Mesothelial cell of epicardium (in vitro differentiated cells): ENCODE measurements around the gene RPL3. TPM values are rescaled to one million over a fixed set of nuclear protein-coding genes. Genes with fewer than 3 reads are reported as not detected.
A peak's percentile ranks its signal among the peaks of the same experiment; 100 is the strongest.

ENCODE experiments used
- DNase-seq, 2 experiments: peaks; one replicate each; pipeline ENCODE4 v3.0.0; 2021; ENCODE audit warnings: low spot score in 2 of 2; ENCODE audit not compliant: unreplicated experiment in 2 of 2
- H3K27ac Mint-ChIP-seq: 2 replicates; pipeline ENCODE4 v1.8.0; 2021; ENCODE audit warnings: mixed read lengths
- H3K27me3 Mint-ChIP-seq: 2 replicates; pipeline ENCODE4 v1.8.0; 2021; ENCODE audit warnings: low read depth, mixed read lengths
- H3K36me3 Mint-ChIP-seq: 2 replicates; pipeline ENCODE4 v1.8.0; 2021; ENCODE audit warnings: mixed read lengths
- H3K4me1 Mint-ChIP-seq: 2 replicates; pipeline ENCODE4 v1.8.0; 2021; ENCODE audit warnings: mixed read lengths
- H3K4me3 Mint-ChIP-seq: 2 replicates; pipeline ENCODE4 v1.8.0; 2021; ENCODE audit warnings: mild to moderate bottlenecking, moderate library complexity, mixed read lengths
- H3K9me3 Mint-ChIP-seq: 2 replicates; pipeline ENCODE4 v1.8.0; 2021; ENCODE audit warnings: mixed read lengths
- total RNA-seq: library from RNA; stranded (reverse); gene quantifications from 3 replicates; pipeline ENCODE4 v1.2.1, GENCODE V29; 2021
- TF ChIP-seq, protein P1 (sequence below): fragments of 200-600 bp; sonication (generic); IDR thresholded peaks from one replicate; pipeline ENCODE4 v1.5.0; 2021; ENCODE audit warnings: antibody characterized with exemption; ENCODE audit not compliant: unreplicated experiment

Gene RPL3
- total RNA-seq, 1 donor from 2014 or later = 2,423 TPM

DNA sequence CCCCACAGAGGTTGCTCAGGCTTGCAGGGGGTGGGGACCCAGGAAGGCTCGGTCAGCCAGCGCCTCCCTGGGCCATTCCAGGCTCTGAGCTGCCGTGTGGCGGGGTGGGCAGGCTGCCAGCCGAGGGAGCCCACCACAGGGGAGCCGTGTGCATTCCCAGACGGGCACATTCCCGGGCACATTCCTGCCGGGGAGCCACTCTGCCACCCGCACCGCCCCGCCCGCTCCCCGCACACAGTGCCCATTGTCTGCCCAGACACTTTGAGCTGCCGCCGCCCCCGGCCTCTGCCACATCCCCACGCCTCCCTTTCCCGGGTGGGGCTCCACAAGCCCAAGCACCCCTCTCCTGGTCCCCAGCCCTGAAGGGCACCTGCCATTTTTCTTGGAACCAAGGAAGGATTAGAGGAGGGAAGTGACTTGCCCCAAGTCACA is 27.4 kb downstream of the RPL3 start:
- no peaks in the 10 kb centered on the region for H3K27me3 Mint-ChIP-seq
- H3K4me1 Mint-ChIP-seq = peaks cover 63% of the 10 kb centered on the region

DNA sequence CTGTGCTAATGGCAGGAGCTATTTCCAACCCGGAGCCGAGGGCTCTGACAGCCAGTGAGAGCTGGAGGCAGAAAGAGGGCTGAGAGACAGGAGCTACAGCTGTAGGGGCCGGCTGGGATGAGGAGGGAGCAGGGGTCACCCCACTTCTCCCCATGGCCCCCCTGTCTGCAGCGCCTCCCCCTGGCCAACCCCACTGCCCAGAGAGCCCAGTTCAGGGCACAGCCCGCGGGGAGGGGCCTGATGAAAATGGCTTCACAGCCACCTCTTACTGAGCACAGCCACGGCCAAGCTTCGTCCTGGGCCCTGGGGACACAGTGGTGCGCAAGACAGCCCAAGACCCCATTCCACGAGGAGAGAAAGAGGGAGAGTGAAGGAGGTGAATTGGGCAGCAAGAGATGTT is 27.9 kb downstream of the RPL3 start:
- TF ChIP-seq, protein P1, sequence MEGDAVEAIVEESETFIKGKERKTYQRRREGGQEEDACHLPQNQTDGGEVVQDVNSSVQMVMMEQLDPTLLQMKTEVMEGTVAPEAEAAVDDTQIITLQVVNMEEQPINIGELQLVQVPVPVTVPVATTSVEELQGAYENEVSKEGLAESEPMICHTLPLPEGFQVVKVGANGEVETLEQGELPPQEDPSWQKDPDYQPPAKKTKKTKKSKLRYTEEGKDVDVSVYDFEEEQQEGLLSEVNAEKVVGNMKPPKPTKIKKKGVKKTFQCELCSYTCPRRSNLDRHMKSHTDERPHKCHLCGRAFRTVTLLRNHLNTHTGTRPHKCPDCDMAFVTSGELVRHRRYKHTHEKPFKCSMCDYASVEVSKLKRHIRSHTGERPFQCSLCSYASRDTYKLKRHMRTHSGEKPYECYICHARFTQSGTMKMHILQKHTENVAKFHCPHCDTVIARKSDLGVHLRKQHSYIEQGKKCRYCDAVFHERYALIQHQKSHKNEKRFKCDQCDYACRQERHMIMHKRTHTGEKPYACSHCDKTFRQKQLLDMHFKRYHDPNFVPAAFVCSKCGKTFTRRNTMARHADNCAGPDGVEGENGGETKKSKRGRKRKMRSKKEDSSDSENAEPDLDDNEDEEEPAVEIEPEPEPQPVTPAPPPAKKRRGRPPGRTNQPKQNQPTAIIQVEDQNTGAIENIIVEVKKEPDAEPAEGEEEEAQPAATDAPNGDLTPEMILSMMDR = no peak
- no peaks in the 10 kb centered on the region for H3K36me3 Mint-ChIP-seq
- H3K27ac Mint-ChIP-seq = peak overlapping the region; percentile 88
- no peaks in the 10 kb centered on the region for H3K27me3 Mint-ChIP-seq
- no peak overlapping the region for H3K4me3 Mint-ChIP-seq
- no peaks in the 10 kb centered on the region for H3K9me3 Mint-ChIP-seq
- peaks cover 62% of the 10 kb centered on the region for H3K4me1 Mint-ChIP-seq
- no peak for DNase-seq

More for the DNA sequence above, 27.4 kb downstream of the RPL3 start:
- Mint-ChIP-seq H3K36me3 (no peaks in the 10 kb centered on the region), H3K4me3 (no peak overlapping the region), H3K9me3 (no peaks in the 10 kb centered on the region), H3K27ac (peak overlapping the region; percentile 92)
- TF ChIP-seq, protein P1 = no peak
- no peak for DNase-seq

DNA sequence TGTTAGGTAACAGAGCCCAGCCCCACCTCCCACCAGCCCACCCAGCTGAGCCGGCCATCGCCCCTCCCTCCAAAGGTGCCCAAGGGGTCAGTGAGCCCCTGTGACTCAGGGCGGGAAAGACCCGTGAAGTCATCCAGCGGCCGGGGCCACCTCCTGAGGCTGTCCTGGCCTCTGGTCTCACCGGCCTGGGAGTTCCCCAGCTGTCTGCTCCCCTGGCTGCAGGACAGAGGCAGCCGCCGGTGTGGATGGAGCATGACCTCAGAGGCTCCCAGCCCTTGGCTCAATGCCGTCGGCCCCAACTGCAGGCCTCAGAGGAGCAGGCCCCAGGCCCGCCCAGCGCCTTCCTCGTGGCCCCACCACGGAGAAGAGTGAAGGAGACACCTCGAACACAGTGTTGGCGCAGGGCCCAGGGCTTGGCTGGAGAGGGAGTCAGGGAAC is 28.7 kb downstream of the RPL3 start:
- H3K4me3 Mint-ChIP-seq = no peak overlapping the region
- H3K27me3 Mint-ChIP-seq = no peaks in the 10 kb centered on the region
- H3K9me3 Mint-ChIP-seq = no peaks in the 10 kb centered on the region
- TF ChIP-seq, protein P1 = no peak
- peaks cover 57% of the 10 kb centered on the region for H3K4me1 Mint-ChIP-seq
- H3K27ac Mint-ChIP-seq = no peak overlapping the region
- peak in 1 of 2 experiments; percentile 63 for DNase-seq
- H3K36me3 Mint-ChIP-seq = no peaks in the 10 kb centered on the region

DNA sequence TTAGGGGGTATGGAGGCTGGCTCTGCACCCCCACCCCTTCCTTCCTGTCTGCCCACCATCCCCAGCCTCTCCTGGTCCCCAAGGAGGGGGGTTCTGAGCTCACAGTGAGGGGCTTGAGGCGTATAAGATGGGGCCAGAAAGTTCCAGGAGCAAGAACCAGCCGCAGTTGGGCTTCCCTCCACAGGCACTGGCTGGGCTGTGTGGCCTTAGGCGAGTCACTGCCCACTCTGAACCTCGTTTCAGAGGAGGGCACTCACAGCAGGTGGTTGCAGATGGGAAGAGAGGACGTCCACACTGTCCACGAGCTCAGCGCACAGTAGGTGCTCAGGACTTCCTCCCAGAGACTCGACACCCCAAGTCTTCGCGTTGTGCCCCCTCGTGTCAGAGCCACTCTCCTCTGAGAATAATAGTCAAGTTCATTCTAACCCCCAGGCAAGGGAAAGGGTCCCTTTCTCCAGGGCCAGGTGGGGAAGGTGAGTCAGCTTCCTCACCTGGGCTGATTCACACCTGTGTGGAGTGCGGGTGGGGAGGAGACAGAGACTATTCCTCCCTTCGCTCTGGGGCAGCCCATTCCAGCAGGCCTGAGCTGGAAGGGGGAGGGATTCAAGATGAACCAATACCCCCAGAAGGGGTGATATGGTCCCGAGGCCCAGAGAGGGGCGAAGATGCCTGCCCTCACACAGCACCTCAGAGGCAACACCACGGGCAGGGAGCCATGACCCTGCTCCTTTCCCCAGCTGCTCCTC is 29.3 kb downstream of the RPL3 start:
- Mint-ChIP-seq H3K27me3 (no peaks in the 10 kb centered on the region), H3K4me1 (peaks cover 55% of the 10 kb centered on the region), H3K4me3 (no peak overlapping the region), H3K36me3 (no peaks in the 10 kb centered on the region), H3K27ac (no peak overlapping the region), H3K9me3 (no peaks in the 10 kb centered on the region)
- DNase-seq = no peak
- TF ChIP-seq, protein P1 = no peak

DNA sequence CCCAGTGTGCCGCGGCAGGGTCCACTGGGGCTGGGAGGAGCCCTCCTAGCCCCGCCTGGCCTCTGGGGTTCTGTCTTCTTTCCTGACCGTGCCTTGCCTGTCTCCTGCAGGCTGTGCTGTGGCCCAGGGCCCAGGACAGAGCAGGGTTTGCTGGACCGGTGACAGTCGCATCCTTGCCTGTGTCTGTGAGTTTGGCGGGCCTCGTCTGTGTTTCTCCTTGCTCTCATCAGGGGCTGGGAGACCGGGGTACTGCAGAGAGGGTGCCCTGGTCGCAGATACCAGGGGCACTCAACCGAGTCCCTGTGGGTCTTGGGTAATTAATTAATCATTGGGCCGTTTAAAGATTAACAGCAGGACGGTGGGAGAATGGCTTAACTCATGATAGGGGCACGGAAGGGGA is 29.9 kb downstream of the RPL3 start:
- TF ChIP-seq, protein P1 = no peak
- Mint-ChIP-seq H3K9me3 (no peaks in the 10 kb centered on the region), H3K4me3 (no peak overlapping the region), H3K4me1 (peaks cover 49% of the 10 kb centered on the region), H3K27me3 (no peaks in the 10 kb centered on the region), H3K27ac (no peak overlapping the region), H3K36me3 (no peaks in the 10 kb centered on the region)
- no peak for DNase-seq
